Adrenal gland (tissue), 5 donors: ENCODE data around the gene HPN.

Source experiments
- CTCF ChIP-seq, 6 experiments: fragments of 450-650 bp in 4 of 6; fragments of 200-600 bp in 2 of 6; sonication (generic) in 1 of 6; IDR thresholded peaks; 1 replicate in 5 of 6; 2 replicates in 1 of 6; pipeline versions ENCODE4 v1.5.1 to v1.8.0; 2016 to 2021; ENCODE audit warnings: antibody characterized with exemption in 6 of 6, mild to moderate bottlenecking in 2 of 6, moderate library complexity in 1 of 6
- POLR2A ChIP-seq, 2 donors: fragments of 450-650 bp; IDR thresholded peaks; one replicate each; pipeline ENCODE4 v1.6.1; 2017; ENCODE audit warnings: antibody characterized with exemption in 2 of 2, mild to moderate bottlenecking in 2 of 2, moderate library complexity in 1 of 2
- donor health status: DM: no; HTN: no; CAD: no.

GRCh38 chr19:35062942-35063341 lies 21.4 kb downstream of the HPN start:
- TF ChIP-seq CTCF (IDR thresholded peaks at IDR 0.05), result no peak
- no peak for TF ChIP-seq POLR2A (IDR thresholded peaks at IDR 0.05)
